Activated naive CD8-positive, alpha-beta T cell (primary cell): ENCODE measurements around the gene NDUFS2.
"Not testable (repeated sequence)": the region's sequence is repeated elsewhere in the genome, so short reads cannot be mapped to it uniquely, and the experiment has no call there.

ENCODE experiments used
- H3K27ac Mint-ChIP-seq: one replicate; pipeline ENCODE4 v1.8.0; 2021; ENCODE audit warnings: mixed read lengths
- H3K27me3 Mint-ChIP-seq: one replicate; pipeline ENCODE4 v1.8.0; 2021; ENCODE audit warnings: mixed read lengths
- H3K36me3 Mint-ChIP-seq: one replicate; pipeline ENCODE4 v1.8.0; 2021; ENCODE audit warnings: mixed read lengths
- H3K4me1 Mint-ChIP-seq: one replicate; pipeline ENCODE4 v1.8.0; 2021; ENCODE audit warnings: low read depth, mixed read lengths
- H3K4me3 Mint-ChIP-seq: one replicate; pipeline ENCODE4 v1.8.0; 2021; ENCODE audit warnings: mild to moderate bottlenecking, mixed read lengths
- H3K9me3 Mint-ChIP-seq: one replicate; pipeline ENCODE4 v1.8.0; 2021; ENCODE audit warnings: low read depth, mixed read lengths

Gene NDUFS2

GRCh38 chr1:161216945-161217712 lies 15.0 kb downstream of the NDUFS2 start:
- H3K9me3 Mint-ChIP-seq: no peaks in the 10 kb centered on the region
- peaks cover 59% of the 10 kb centered on the region for H3K4me1 Mint-ChIP-seq

DNA sequence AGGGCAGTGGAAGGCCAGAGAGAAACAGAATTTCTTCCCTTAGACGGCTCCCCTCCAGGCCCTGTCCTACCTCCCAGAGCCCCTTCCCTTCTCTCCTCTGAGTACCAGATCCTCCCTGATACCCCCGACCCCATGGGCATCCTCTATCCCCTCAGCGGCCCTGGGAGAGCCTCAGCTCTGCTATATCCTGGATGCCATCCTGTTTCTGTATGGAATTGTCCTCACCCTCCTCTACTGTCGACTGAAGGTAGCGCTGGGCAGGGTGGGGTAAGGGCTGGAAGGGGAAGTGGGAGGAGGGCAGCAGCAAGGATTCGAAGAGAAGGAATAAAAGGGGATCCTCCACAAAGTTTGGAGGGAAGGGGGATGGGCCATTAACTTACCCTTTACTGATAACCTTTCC lies 15.7 kb downstream of the NDUFS2 start:
- peak overlapping the region; percentile 90 for H3K27ac Mint-ChIP-seq
- no peaks in the 10 kb centered on the region for H3K27me3 Mint-ChIP-seq
- H3K36me3 Mint-ChIP-seq: peaks cover 8% of the 10 kb centered on the region
- H3K9me3 Mint-ChIP-seq: no peaks in the 10 kb centered on the region
- no peak overlapping the region for H3K4me3 Mint-ChIP-seq
- H3K4me1 Mint-ChIP-seq: peaks cover 62% of the 10 kb centered on the region

More at GRCh38 chr1:161216945-161217712, 15.0 kb downstream of the NDUFS2 start:
- Mint-ChIP-seq H3K4me3 (peak overlapping the region; percentile 28), H3K27ac (peak overlapping the region; percentile 90), H3K36me3 (peaks cover 8% of the 10 kb centered on the region), H3K27me3 (no peaks in the 10 kb centered on the region)

GRCh38 chr1:161218301-161219077 lies 16.3 kb downstream of the NDUFS2 start:
- Mint-ChIP-seq H3K4me3 (peak overlapping the region; percentile 48), H3K27ac (peak overlapping the region; percentile 90)

DNA sequence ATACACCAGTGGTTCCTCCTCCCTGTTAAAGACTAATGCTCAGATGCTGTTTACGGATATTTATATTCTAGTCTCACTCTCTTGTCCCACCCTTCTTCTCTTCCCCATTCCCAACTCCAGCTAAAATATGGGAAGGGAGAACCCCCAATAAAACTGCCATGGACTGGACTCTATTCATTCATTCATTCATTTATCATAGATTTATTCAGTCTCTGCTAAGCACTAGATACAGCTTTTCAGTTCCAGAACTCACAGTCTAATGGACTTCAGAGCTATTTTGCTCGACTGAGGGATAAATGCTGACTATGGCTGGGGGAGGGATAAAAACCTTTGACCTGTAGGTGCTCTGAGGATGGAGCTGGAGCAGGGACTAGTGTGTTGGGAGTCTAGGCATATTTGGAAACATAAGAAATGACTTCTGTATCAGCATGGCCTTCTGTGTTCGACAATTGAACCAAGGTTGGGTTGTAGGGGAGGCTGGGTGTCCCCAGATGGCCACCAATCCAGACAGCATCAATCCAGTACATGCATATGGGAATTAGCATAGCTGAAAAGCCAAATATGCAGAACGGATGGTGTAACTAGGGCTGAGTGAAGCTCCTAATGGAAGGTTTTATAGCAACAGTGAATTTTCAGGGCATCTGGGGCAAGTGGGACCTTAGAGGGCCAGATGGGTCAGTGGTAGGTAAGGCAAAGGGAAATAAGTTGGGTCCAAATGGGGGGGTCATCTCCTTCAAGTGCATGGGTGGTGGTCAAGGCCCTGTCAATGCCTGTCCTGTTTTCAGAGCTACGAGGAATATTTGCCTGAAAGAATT lies 17.1 kb downstream of the NDUFS2 start:
- H3K4me1 Mint-ChIP-seq: peaks cover 67% of the 10 kb centered on the region
- peak overlapping the region; percentile 13 for H3K4me3 Mint-ChIP-seq
- H3K27ac Mint-ChIP-seq: peak overlapping the region; percentile 90
- H3K9me3 Mint-ChIP-seq: no peaks in the 10 kb centered on the region
- H3K36me3 Mint-ChIP-seq: peaks cover 2% of the 10 kb centered on the region
- H3K27me3 Mint-ChIP-seq: no peaks in the 10 kb centered on the region

More at GRCh38 chr1:161218301-161219077, 16.3 kb downstream of the NDUFS2 start:
- Mint-ChIP-seq H3K4me1 (peaks cover 63% of the 10 kb centered on the region), H3K27me3 (no peaks in the 10 kb centered on the region), H3K9me3 (no peaks in the 10 kb centered on the region), H3K36me3 (peaks cover 5% of the 10 kb centered on the region)

DNA sequence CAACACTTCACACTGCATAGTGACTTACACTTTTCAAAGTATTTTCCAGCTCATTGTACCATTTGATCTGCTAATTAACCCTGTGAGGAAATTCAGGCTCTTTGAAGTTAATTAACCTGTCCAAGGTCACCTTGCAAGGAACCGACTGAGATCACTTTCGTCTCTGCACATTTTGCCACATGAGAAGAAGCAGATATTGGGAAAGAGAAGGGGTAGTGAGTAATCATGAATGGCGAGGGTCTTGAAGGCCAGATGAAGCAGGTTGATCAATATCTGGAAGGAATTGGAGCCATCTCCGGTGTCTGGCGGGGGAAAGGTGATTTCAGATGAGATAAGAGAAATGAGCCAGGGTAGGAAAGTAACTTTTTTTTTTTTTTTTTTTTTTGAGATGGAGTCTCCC lies 17.8 kb downstream of the NDUFS2 start:
- peaks cover 65% of the 10 kb centered on the region for H3K4me1 Mint-ChIP-seq
- H3K9me3 Mint-ChIP-seq: no peaks in the 10 kb centered on the region
- H3K27me3 Mint-ChIP-seq: no peaks in the 10 kb centered on the region
- H3K36me3 Mint-ChIP-seq: no peaks in the 10 kb centered on the region
- peak overlapping the region; percentile 4 for H3K4me3 Mint-ChIP-seq
- peak overlapping the region; percentile 85 for H3K27ac Mint-ChIP-seq

GRCh38 chr1:161222175-161223019 lies 20.2 kb downstream of the NDUFS2 start:
- Mint-ChIP-seq H3K27ac (peak overlapping the region; percentile 78), H3K36me3 (no peaks in the 10 kb centered on the region), H3K27me3 (no peaks in the 10 kb centered on the region), H3K4me1 (peaks cover 68% of the 10 kb centered on the region), H3K9me3 (no peaks in the 10 kb centered on the region), H3K4me3 (no peak overlapping the region)

- Mint-ChIP-seq H3K27ac (peak overlapping the region; percentile 22), H3K4me1 (peaks cover 58% of the 10 kb centered on the region), H3K36me3 (peaks cover 3% of the 10 kb centered on the region), H3K9me3 (no peaks in the 10 kb centered on the region), H3K27me3 (no peaks in the 10 kb centered on the region), H3K4me3 (no peak overlapping the region)
These were observed 21.9 kb downstream of the NDUFS2 start for GRCh38 chr1:161223805-161224694.

- not testable (repeated sequence) for H3K9me3 Mint-ChIP-seq, H3K27me3 Mint-ChIP-seq, H3K4me3 Mint-ChIP-seq, H3K36me3 Mint-ChIP-seq
- Mint-ChIP-seq H3K4me1 (peaks cover 51% of the 10 kb centered on the region), H3K27ac (peak overlapping the region; percentile 22)
These were observed 22.5 kb downstream of the NDUFS2 start for GRCh38 chr1:161224695-161225087.

GRCh38 chr1:161225178-161225533 lies 23.0 kb downstream of the NDUFS2 start:
- no peaks in the 10 kb centered on the region for H3K9me3 Mint-ChIP-seq
- no peaks in the 10 kb centered on the region for H3K27me3 Mint-ChIP-seq
- peaks cover 47% of the 10 kb centered on the region for H3K4me1 Mint-ChIP-seq
- peaks cover 3% of the 10 kb centered on the region for H3K36me3 Mint-ChIP-seq
- no peak overlapping the region for H3K4me3 Mint-ChIP-seq
- H3K27ac Mint-ChIP-seq: peak overlapping the region; percentile 100

- H3K4me1 Mint-ChIP-seq: peaks cover 43% of the 10 kb centered on the region
- peak within 1 kb of the TSS; percentile 100 for H3K4me3 Mint-ChIP-seq
- H3K36me3 Mint-ChIP-seq: peaks cover 3% of the 10 kb centered on the region
- H3K27ac Mint-ChIP-seq: peak within 1 kb of the TSS; percentile 100
- no peaks in the 10 kb centered on the region for H3K9me3 Mint-ChIP-seq
- no peaks in the 10 kb centered on the region for H3K27me3 Mint-ChIP-seq
These were observed 23.6 kb downstream of the NDUFS2 start, which contains the start of gene TOMM40L for GRCh38 chr1:161225534-161226319. TOMM40L (plus strand) TSS chr1:161226060; CDS start chr1:161226490, 430 bp downstream.

- Mint-ChIP-seq H3K4me3 (peak overlapping the region; percentile 100), H3K9me3 (no peaks in the 10 kb centered on the region), H3K4me1 (peaks cover 41% of the 10 kb centered on the region), H3K36me3 (peaks cover 3% of the 10 kb centered on the region), H3K27ac (peak overlapping the region; percentile 100), H3K27me3 (no peaks in the 10 kb centered on the region)
These were observed 24.1 kb downstream of the NDUFS2 start for GRCh38 chr1:161226320-161226711.

DNA sequence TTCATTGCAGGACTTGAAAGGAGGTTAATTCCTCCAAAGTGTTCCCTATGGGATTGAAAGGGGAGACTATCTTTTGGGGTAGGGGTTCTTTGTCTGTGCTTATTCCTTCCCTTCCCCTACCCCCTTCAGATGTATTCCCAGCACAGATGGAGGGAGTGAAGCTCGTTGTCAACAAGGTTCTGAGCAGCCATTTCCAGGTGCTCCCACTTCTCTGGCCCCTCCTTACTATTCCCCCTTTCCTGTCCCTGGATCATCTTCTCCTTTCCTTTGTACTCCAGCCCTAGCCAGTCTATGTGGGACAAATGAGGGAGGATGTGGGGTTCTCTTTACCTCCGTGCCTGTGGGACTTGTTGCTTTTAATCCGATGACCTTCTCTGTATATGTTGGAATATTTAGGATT lies 24.6 kb downstream of the NDUFS2 start:
- peak overlapping the region; percentile 100 for H3K4me3 Mint-ChIP-seq

More for the DNA sequence above, 24.6 kb downstream of the NDUFS2 start:
- no peaks in the 10 kb centered on the region for H3K27me3 Mint-ChIP-seq
- peaks cover 39% of the 10 kb centered on the region for H3K4me1 Mint-ChIP-seq
- H3K36me3 Mint-ChIP-seq: peaks cover 3% of the 10 kb centered on the region
- peak overlapping the region; percentile 82 for H3K27ac Mint-ChIP-seq
- no peaks in the 10 kb centered on the region for H3K9me3 Mint-ChIP-seq
